Stomach (tissue), 4 donors: ENCODE data around the gene PDIA4.

Source experiments
- POLR2A ChIP-seq, 4 donors: fragments of 450-650 bp; IDR thresholded peaks; one replicate each; pipeline ENCODE4 v1.6.1; 2016; ENCODE audit warnings: antibody characterized with exemption in 4 of 4, control low read depth in 2 of 4, mild to moderate bottlenecking in 1 of 4, moderate library complexity in 1 of 4
- POLR2AphosphoS5 ChIP-seq, 3 donors: sonication (generic); formaldehyde crosslinking; IDR thresholded peaks; one replicate each; pipeline ENCODE4 v1.6.1; 2016; ENCODE audit warnings: antibody characterized with exemption in 3 of 3
- TF ChIP-seq, protein P1 (sequence below), 7 experiments: fragments of 450-650 bp in 4 of 7; fragments of 200-600 bp in 3 of 7; sonication (generic) in 3 of 7; IDR thresholded peaks; one replicate each; pipeline ENCODE4 v1.5.1; 2016 to 2019; ENCODE audit warnings: antibody characterized with exemption in 7 of 7, control low read depth in 2 of 7, mild to moderate bottlenecking in 1 of 7

DNA sequence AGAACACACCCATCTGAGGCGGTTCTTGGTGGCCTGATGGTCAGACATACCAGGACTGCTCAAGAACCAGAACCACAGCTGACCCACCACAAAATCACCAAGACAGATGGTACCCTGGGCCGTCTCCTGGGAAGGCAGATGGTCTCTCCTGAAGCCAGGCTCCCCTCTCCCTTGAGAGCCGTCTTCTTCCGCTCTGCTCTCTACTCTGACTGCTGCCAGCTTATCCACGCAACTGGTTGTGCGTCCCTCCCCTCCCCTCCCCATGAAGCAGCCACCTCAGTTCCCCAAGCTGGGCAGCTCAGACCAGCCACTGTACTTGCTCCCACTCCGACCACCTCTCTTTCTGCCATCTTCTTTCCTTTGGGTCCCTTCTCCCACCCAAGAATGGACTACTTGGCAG lies 14.0 kb downstream of the PDIA4 start:
- TF ChIP-seq, protein P1, sequence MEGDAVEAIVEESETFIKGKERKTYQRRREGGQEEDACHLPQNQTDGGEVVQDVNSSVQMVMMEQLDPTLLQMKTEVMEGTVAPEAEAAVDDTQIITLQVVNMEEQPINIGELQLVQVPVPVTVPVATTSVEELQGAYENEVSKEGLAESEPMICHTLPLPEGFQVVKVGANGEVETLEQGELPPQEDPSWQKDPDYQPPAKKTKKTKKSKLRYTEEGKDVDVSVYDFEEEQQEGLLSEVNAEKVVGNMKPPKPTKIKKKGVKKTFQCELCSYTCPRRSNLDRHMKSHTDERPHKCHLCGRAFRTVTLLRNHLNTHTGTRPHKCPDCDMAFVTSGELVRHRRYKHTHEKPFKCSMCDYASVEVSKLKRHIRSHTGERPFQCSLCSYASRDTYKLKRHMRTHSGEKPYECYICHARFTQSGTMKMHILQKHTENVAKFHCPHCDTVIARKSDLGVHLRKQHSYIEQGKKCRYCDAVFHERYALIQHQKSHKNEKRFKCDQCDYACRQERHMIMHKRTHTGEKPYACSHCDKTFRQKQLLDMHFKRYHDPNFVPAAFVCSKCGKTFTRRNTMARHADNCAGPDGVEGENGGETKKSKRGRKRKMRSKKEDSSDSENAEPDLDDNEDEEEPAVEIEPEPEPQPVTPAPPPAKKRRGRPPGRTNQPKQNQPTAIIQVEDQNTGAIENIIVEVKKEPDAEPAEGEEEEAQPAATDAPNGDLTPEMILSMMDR (IDR thresholded peaks at IDR 0.05): no peak
- TF ChIP-seq POLR2A (IDR thresholded peaks at IDR 0.05) (no peak), POLR2AphosphoS5 (IDR thresholded peaks at IDR 0.05) (no peak)
